HepG2 (cell line): ENCODE results near the gene SLC22A4. TPM values are rescaled to one million over a fixed set of nuclear protein-coding genes. Genes with fewer than 3 reads are reported as not detected.
A peak's percentile ranks its signal among the peaks of the same experiment; 100 is the strongest.

Experiments used
- CBX1 ChIP-seq: IDR thresholded peaks from one replicate; pipeline ENCODE4 v1.6.1; 2016; ENCODE audit warnings: antibody characterized with exemption, low read depth
- IKZF5 ChIP-seq: IDR thresholded peaks from 2 replicates; pipeline ENCODE4 v1.6.1; 2018; ENCODE audit warnings: missing genetic modification reagents, mild to moderate bottlenecking, missing compliant biosample characterization
- MYC ChIP-seq: sonication (generic); formaldehyde crosslinking; IDR thresholded peaks from 2 replicates; pipeline ENCODE4 v1.9.0; 2021; ENCODE audit warnings: missing genetic modification reagents, borderline replicate concordance
- PLRG1 ChIP-seq: fragments of 450-650 bp; conservative IDR thresholded peaks from 2 replicates; pipeline ENCODE4 v1.6.1; 2016
- RFX3 ChIP-seq: IDR thresholded peaks from 2 replicates; pipeline ENCODE4 v1.6.1; 2016; ENCODE audit warnings: missing biosample characterization, missing genetic modification reagents
- SMAD3 ChIP-seq: sonication (generic); formaldehyde crosslinking; IDR thresholded peaks from 2 replicates; pipeline ENCODE4 v1.4.0; 2020; ENCODE audit warnings: missing genetic modification reagents
- TCF12 ChIP-seq, 2 experiments: fragments of 450-650 bp in 1 of 2; sonication (generic) in 1 of 2; formaldehyde crosslinking in 1 of 2; IDR thresholded peaks; 2 replicates each; pipeline versions ENCODE4 v1.6.1 to v1.8.0; 2017 to 2022; ENCODE audit warnings: antibody characterized with exemption in 1 of 2, mild to moderate bottlenecking in 1 of 2, missing genetic modification reagents in 1 of 2, moderate library complexity in 1 of 2
- ZC3H4 ChIP-seq: sonication (generic); formaldehyde crosslinking; IDR thresholded peaks from 2 replicates; pipeline ENCODE4 v1.4.0; 2020; ENCODE audit warnings: missing genetic modification reagents, borderline replicate concordance
- ZIK1 ChIP-seq: sonication (generic); formaldehyde crosslinking; IDR thresholded peaks from 2 replicates; pipeline ENCODE4 v1.5.0; 2020; ENCODE audit warnings: mild to moderate bottlenecking, low read depth, missing genetic modification reagents, borderline replicate concordance
- polyA plus RNA-seq, 8 experiments: library from polyadenylated mRNA; depleted of rRNA in 3 of 8; stranded (reverse) in 7 of 8; unstranded in 1 of 8; fragments of >200 nt; fragmentation: Illumina TruSeq in 4 of 8; extraction: Trizol in 4 of 8; gene quantifications; 2 replicates each; pipeline versions ENCODE4 v1.2.1 to v1.2.3, GENCODE V29; 2011 to 2016; ENCODE audit warnings: low read depth in 4 of 8, missing spikeins in 1 of 8, mixed read lengths in 1 of 8; ENCODE audit not compliant: insufficient read depth in 1 of 8
- total RNA-seq, 5 experiments: library from RNA; depleted of rRNA; stranded (reverse); fragments of >200 nt; fragmentation: Illumina TruSeq; extraction: Trizol; gene quantifications; 2 replicates each; pipeline ENCODE4 v1.2.3, GENCODE V29; 2016; ENCODE audit warnings: low read depth in 1 of 5
- TF ChIP-seq, protein P1 (sequence below): sonication (generic); formaldehyde crosslinking; IDR thresholded peaks from 2 replicates; pipeline ENCODE4 v1.4.0; 2020; ENCODE audit warnings: low read depth, missing genetic modification reagents

SLC22A4 gene
- total and polyA plus RNA-seq, 2 of the 13 experiments (the other 11 are each of a cell fraction or from before 2014, with no cell fraction given) = 0.33 to 0.62 TPM

DNA sequence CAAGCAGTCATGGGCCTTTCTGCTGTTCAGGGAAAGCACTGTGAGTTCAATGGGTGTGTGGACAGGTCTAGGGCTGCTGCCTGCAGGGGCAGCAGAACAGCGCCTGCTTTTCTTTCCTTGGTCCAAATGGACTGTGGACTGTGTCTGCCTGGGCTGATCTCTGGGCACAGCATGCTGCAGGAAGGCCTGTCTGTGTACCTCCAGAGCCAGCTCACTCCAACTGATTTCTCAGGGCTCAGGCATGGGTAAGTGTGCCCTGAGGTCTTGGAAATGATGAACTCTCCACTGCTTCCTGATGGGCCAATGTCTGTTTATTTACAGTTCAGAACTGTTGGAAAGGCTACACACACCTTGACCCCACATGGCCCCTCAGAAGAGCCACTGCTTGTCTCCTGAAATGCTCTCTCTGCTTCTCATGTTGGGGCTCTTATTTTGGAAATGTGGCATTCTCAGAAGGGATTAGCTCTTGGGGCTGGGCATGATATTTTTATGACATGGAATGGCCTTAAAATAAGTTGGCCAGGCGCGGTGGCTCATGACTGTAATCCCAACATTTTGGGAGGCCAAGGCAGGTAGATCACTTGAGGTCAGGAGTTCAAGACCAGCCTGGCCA lies 27.0 kb downstream of the SLC22A4 start (continued):
- TF ChIP-seq, protein P1, sequence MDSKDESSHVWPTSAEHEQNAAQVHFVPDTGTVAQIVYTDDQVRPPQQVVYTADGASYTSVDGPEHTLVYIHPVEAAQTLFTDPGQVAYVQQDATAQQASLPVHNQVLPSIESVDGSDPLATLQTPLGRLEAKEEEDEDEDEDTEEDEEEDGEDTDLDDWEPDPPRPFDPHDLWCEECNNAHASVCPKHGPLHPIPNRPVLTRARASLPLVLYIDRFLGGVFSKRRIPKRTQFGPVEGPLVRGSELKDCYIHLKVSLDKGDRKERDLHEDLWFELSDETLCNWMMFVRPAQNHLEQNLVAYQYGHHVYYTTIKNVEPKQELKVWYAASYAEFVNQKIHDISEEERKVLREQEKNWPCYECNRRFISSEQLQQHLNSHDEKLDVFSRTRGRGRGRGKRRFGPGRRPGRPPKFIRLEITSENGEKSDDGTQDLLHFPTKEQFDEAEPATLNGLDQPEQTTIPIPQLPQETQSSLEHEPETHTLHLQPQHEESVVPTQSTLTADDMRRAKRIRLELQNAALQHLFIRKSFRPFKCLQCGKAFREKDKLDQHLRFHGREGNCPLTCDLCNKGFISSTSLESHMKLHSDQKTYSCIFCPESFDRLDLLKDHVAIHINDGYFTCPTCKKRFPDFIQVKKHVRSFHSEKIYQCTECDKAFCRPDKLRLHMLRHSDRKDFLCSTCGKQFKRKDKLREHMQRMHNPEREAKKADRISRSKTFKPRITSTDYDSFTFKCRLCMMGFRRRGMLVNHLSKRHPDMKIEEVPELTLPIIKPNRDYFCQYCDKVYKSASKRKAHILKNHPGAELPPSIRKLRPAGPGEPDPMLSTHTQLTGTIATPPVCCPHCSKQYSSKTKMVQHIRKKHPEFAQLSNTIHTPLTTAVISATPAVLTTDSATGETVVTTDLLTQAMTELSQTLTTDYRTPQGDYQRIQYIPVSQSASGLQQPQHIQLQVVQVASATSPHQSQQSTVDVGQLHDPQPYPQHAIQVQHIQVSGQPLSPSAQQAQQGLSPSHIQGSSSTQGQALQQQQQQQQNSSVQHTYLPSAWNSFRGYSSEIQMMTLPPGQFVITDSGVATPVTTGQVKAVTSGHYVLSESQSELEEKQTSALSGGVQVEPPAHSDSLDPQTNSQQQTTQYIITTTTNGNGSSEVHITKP (CRISPR knock-in tag) = no peak
- TF ChIP-seq ZIK1 (CRISPR knock-in tag) (no peak), SMAD3 (CRISPR knock-in tag) (no peak), PLRG1 (no peak), RFX3 (no peak), MYC (CRISPR knock-in tag) (peak; percentile 51; the same call in 1 of the 2 replicates), IKZF5 (CRISPR knock-in tag) (no peak), ZC3H4 (CRISPR knock-in tag) (no peak), CBX1 (no peak), TCF12 (IDR thresholded peaks at IDR 0.05) (no peak), TCF12 (CRISPR knock-in tag; IDR thresholded peaks at IDR 0.05) (no peak)
